Ishikawa (cell line): ENCODE measurements around the gene TCN1.

Source experiments
- EP300 ChIP-seq: IDR thresholded peaks from 2 replicates; pipeline ENCODE4 v1.6.1; 2012; ENCODE audit warnings: borderline replicate concordance
- NFIC ChIP-seq: IDR thresholded peaks from 2 replicates; pipeline ENCODE4 v1.6.1; 2012
- TEAD4 ChIP-seq: IDR thresholded peaks from 2 replicates; pipeline ENCODE4 v1.6.1; 2012
- YY1 ChIP-seq: IDR thresholded peaks from 2 replicates; pipeline ENCODE4 v1.6.1; 2012; ENCODE audit warnings: low read depth

DNA sequence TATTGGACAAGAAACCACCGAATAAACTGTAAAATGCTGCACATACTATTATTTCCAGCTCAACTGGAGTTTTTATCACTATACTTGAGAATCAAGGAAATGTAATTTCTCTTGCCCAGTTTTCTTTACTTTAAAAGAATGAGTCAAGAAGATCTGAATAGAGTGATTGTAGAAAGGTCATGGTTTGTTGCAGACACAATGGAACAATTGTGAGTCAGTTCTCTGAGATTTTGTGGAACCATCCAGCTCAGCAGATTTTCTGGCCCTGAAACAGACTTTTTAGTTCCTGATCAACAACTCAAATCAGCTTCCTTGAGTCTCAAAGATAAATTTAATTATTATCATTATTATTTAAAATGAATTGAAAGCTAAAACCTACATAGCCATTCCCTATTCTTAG lies 1.3 kb downstream of the TCN1 start:
- TF ChIP-seq EP300: no peak
- TF ChIP-seq TEAD4: no peak
- no peak for TF ChIP-seq NFIC
- TF ChIP-seq YY1: no peak
